Gastrocnemius medialis (tissue), 4 donors: Measurements from ENCODE around the gene OR11G2.

Experiments
- POLR2A ChIP-seq, 2 donors: fragments of 450-650 bp; IDR thresholded peaks; one replicate each; pipeline ENCODE4 v1.6.1; 2017; ENCODE audit warnings: antibody characterized with exemption in 2 of 2, mild to moderate bottlenecking in 2 of 2, moderate library complexity in 2 of 2
- TF ChIP-seq, protein P1 (sequence below), 5 experiments: fragments of 450-650 bp in 3 of 5; fragments of 200-600 bp in 2 of 5; sonication (generic) in 2 of 5; IDR thresholded peaks in 4 of 5; conservative IDR thresholded peaks in 1 of 5; 1 replicate in 4 of 5; 2 replicates in 1 of 5; pipeline ENCODE4 v1.5.1; 2016 to 2019; ENCODE audit warnings: antibody characterized with exemption in 5 of 5, mild to moderate bottlenecking in 3 of 5, moderate library complexity in 3 of 5

DNA sequence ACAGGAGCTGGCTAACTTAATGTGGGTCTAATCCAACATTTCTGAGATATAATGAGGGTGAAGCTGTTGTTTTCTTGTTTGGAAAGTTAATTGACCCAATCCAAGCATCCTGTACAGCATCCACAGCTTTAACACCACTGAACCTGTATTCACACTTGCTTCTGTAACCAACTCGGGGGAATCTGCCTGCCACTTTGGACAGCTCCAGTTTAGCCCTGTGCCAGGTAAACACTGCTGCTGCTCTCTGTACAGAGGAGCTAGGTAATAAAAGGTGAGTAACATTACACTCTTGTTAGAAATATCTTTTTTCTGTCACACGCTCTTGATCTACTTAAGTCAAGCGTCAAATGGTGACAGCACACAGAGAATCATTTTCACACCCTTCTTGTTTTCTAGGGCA is 700 bp downstream of the OR11G2 start:
- TF ChIP-seq, protein P1, sequence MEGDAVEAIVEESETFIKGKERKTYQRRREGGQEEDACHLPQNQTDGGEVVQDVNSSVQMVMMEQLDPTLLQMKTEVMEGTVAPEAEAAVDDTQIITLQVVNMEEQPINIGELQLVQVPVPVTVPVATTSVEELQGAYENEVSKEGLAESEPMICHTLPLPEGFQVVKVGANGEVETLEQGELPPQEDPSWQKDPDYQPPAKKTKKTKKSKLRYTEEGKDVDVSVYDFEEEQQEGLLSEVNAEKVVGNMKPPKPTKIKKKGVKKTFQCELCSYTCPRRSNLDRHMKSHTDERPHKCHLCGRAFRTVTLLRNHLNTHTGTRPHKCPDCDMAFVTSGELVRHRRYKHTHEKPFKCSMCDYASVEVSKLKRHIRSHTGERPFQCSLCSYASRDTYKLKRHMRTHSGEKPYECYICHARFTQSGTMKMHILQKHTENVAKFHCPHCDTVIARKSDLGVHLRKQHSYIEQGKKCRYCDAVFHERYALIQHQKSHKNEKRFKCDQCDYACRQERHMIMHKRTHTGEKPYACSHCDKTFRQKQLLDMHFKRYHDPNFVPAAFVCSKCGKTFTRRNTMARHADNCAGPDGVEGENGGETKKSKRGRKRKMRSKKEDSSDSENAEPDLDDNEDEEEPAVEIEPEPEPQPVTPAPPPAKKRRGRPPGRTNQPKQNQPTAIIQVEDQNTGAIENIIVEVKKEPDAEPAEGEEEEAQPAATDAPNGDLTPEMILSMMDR (IDR thresholded peaks at IDR 0.05 in 4 of 5, conservative IDR thresholded peaks at IDR 0.05 in 1 of 5) = no peak
- TF ChIP-seq POLR2A (IDR thresholded peaks at IDR 0.05) = no peak
